Endothelial cell of umbilical vein (primary cell): ENCODE data around the gene BCAP31.

Experiments used
- MAX ChIP-seq: IDR thresholded peaks from 2 replicates; pipeline ENCODE4 v1.6.1; 2011; ENCODE audit not compliant: insufficient read depth, insufficient read length
- POLR2A ChIP-seq: IDR thresholded peaks from 2 replicates; pipeline ENCODE4 v1.6.1; 2012; ENCODE audit warnings: low read depth, mild to moderate bottlenecking, control low read depth, low read length
- POLR2AphosphoS5 ChIP-seq: IDR thresholded peaks from 2 replicates; pipeline ENCODE4 v1.6.1; 2012; ENCODE audit warnings: low read depth, mild to moderate bottlenecking, control low read depth, low read length, moderate library complexity; ENCODE audit not compliant: insufficient read depth
- TF ChIP-seq, protein P1 (sequence below), 2 donors: IDR thresholded peaks; 1 replicate in 1 of 2; 2 replicates in 1 of 2; pipeline ENCODE4 v1.5.1; 2011; ENCODE audit warnings: low read length in 2 of 2, mild to moderate bottlenecking in 2 of 2, moderate library complexity in 2 of 2, control low read depth in 1 of 2, inconsistent platforms in 1 of 2, low read depth in 1 of 2; ENCODE audit not compliant: insufficient read depth in 1 of 2; ENCODE audit errors: extremely low read depth in 1 of 2

- TF ChIP-seq, protein P1, sequence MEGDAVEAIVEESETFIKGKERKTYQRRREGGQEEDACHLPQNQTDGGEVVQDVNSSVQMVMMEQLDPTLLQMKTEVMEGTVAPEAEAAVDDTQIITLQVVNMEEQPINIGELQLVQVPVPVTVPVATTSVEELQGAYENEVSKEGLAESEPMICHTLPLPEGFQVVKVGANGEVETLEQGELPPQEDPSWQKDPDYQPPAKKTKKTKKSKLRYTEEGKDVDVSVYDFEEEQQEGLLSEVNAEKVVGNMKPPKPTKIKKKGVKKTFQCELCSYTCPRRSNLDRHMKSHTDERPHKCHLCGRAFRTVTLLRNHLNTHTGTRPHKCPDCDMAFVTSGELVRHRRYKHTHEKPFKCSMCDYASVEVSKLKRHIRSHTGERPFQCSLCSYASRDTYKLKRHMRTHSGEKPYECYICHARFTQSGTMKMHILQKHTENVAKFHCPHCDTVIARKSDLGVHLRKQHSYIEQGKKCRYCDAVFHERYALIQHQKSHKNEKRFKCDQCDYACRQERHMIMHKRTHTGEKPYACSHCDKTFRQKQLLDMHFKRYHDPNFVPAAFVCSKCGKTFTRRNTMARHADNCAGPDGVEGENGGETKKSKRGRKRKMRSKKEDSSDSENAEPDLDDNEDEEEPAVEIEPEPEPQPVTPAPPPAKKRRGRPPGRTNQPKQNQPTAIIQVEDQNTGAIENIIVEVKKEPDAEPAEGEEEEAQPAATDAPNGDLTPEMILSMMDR (IDR thresholded peaks at IDR 0.05; ENCODE audit: extremely low read depth in 1 of 2, insufficient read depth in 1 of 2, low read depth in 1 of 2, low read length in 2 of 2) = no peak
- TF ChIP-seq POLR2AphosphoS5 = no peak
- TF ChIP-seq POLR2A = no peak
- TF ChIP-seq MAX = no peak
Measured at GRCh38 chrX:153722704-153723350, 1.4 kb downstream of the BCAP31 start.
